ENCODE results near the gene UST. TPM values are rescaled to one million over a fixed set of nuclear protein-coding genes. Genes with fewer than 3 reads are reported as not detected.

Gene UST
- total and polyA plus RNA-seq, 2 of the 8 experiments (the other 6 are each of a cell fraction or from before 2014, with no cell fraction given) = 13.5 to 34.5 TPM

DNA sequence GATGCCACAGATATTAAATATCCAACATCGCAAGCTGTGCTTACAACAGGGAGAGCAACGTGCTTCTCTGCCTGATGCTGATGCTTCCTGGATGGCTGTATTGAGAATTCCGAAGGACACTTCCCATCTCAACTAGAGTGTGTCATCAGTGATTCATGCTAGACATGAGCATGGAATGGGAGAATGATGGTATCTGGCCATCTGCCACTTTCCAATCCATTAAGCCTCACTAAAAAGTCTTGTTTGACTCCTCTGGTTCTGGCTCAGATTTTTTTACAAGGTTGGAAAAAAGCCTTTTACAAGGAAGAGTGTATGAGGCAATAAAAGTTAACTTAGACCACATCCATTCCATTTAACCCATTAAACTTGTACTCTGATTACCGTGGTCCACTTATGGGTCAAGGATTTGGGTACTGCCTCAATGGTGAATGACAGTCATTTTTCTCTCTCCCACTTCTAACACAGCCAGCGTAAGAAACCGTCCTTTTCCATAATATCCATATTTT is 265.3 kb downstream of the UST start:
- H3K4me2 ChIP-seq (ENCODE audit: insufficient read depth in 1 of 2, low read depth in 2 of 2, low read length in 2 of 2) = no peak overlapping the region
- no peak for TF ChIP-seq KDM5A (IDR thresholded peaks at IDR 0.05; ENCODE audit: low read length)
- TF ChIP-seq BCL11A (IDR thresholded peaks at IDR 0.05; ENCODE audit: low read depth in 2 of 2, low read length in 2 of 2) = no peak
- TF ChIP-seq BRCA1 (IDR thresholded peaks at IDR 0.05; ENCODE audit: low read depth, low read length) = no peak
- TF ChIP-seq, protein P1, sequence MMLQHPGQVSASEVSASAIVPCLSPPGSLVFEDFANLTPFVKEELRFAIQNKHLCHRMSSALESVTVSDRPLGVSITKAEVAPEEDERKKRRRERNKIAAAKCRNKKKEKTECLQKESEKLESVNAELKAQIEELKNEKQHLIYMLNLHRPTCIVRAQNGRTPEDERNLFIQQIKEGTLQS (IDR thresholded peaks at IDR 0.05; ENCODE audit: insufficient read depth, low read depth, low read length) = no peak
- TF ChIP-seq GTF2F1 (IDR thresholded peaks at IDR 0.05; ENCODE audit: borderline replicate concordance, low read depth, low read length) = no peak
- TF ChIP-seq BACH1 (IDR thresholded peaks at IDR 0.05; ENCODE audit: low read length) = no peak
- TF ChIP-seq, protein P2, sequence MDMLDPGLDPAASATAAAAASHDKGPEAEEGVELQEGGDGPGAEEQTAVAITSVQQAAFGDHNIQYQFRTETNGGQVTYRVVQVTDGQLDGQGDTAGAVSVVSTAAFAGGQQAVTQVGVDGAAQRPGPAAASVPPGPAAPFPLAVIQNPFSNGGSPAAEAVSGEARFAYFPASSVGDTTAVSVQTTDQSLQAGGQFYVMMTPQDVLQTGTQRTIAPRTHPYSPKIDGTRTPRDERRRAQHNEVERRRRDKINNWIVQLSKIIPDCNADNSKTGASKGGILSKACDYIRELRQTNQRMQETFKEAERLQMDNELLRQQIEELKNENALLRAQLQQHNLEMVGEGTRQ (IDR thresholded peaks at IDR 0.05; ENCODE audit: low read length) = no peak
- no peak for TF ChIP-seq CHD1 (IDR thresholded peaks at IDR 0.05; ENCODE audit: low read depth, low read length)
- TF ChIP-seq, protein P3, sequence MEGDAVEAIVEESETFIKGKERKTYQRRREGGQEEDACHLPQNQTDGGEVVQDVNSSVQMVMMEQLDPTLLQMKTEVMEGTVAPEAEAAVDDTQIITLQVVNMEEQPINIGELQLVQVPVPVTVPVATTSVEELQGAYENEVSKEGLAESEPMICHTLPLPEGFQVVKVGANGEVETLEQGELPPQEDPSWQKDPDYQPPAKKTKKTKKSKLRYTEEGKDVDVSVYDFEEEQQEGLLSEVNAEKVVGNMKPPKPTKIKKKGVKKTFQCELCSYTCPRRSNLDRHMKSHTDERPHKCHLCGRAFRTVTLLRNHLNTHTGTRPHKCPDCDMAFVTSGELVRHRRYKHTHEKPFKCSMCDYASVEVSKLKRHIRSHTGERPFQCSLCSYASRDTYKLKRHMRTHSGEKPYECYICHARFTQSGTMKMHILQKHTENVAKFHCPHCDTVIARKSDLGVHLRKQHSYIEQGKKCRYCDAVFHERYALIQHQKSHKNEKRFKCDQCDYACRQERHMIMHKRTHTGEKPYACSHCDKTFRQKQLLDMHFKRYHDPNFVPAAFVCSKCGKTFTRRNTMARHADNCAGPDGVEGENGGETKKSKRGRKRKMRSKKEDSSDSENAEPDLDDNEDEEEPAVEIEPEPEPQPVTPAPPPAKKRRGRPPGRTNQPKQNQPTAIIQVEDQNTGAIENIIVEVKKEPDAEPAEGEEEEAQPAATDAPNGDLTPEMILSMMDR (IDR thresholded peaks at IDR 0.05; ENCODE audit: control extremely low read depth in 1 of 3, insufficient read depth in 1 of 3, low read depth in 1 of 3, low read length in 3 of 3) = no peak

More for the DNA sequence above, 265.3 kb downstream of the UST start:
- H2BK5ac ChIP-seq (ENCODE audit: low read depth, low read length) = no peak overlapping the region
- H3K4me3 ChIP-seq (ENCODE audit: extremely low read depth in 1 of 4, insufficient read depth in 2 of 4, low read depth in 3 of 4, low read length in 4 of 4) = no peak overlapping the region
- H3K4ac ChIP-seq (replicated peaks; ENCODE audit: insufficient read length, low read depth, low read length) = no peak overlapping the region
- no peak overlapping the region for H3K27ac ChIP-seq (ENCODE audit: low read depth, low read length)
- H3K27me3 ChIP-seq (replicated peaks in 1 of 4; ENCODE audit: control insufficient read depth in 3 of 4, extremely low read depth in 1 of 4, insufficient read depth in 3 of 4, low read length in 3 of 4) = no peaks in the 10 kb centered on the region
- H3K79me1 ChIP-seq (ENCODE audit: low read depth, low read length) = no peaks in the 10 kb centered on the region
- no peaks in the 10 kb centered on the region for H4K20me1 ChIP-seq (replicated peaks in 1 of 2; ENCODE audit: control insufficient read depth in 1 of 2, insufficient read depth in 2 of 2, low read length in 2 of 2)
- no peaks in the 10 kb centered on the region; the same call in 1 of the 2 replicates for H3K23me2 ChIP-seq (ENCODE audit: low read depth, low read length)
- peaks cover 0 to 3% (median 0%) of the 10 kb centered on the region in 4 experiments; a peak in 3 of 8 replicates for H3K36me3 ChIP-seq (ENCODE audit: control insufficient read depth in 2 of 4, insufficient read depth in 4 of 4, low read length in 3 of 4)
- POLR2A ChIA-PET (ENCODE audit: partially characterized antibody) = no interaction called here
- peak overlapping the region; percentile 40; the same call in 1 of the 2 replicates for H2BK20ac ChIP-seq (ENCODE audit: low read length)
- H4K5ac ChIP-seq (ENCODE audit: insufficient read length, low read depth, low read length) = no peak overlapping the region
- H4K91ac ChIP-seq (replicated peaks; ENCODE audit: insufficient read length, low read length) = no peak overlapping the region
- H2AFZ ChIP-seq (ENCODE audit: low read length) = no peak overlapping the region
- no peak overlapping the region for H3K56ac ChIP-seq (replicated peaks; ENCODE audit: insufficient read length, low read depth, low read length)
- peak overlapping the region; percentile 79 for H2AK5ac ChIP-seq (ENCODE audit: low read depth, low read length)
- H2BK15ac ChIP-seq (ENCODE audit: low read length) = no peak overlapping the region; the same call in 1 of the 2 replicates
- H2BK120ac ChIP-seq (replicated peaks; ENCODE audit: low read depth, low read length) = no peak overlapping the region
- H3K23ac ChIP-seq (ENCODE audit: insufficient read length) = no peak overlapping the region
- no peak overlapping the region; the same call in 1 of the 2 replicates for H2BK12ac ChIP-seq (ENCODE audit: low read depth, low read length)
- WGBS, 2 experiments (ENCODE audit: extremely low coverage in 1 of 2, insufficient coverage in 1 of 2, insufficient read length in 1 of 2, insufficient replicate concordance in 2 of 2, low coverage in 1 of 2, low lambda C conversion rate in 2 of 2, missing lambda C conversion rate in 1 of 2) = 86% methylated on average over 6 of the region's 6 CpGs; no CpG with 5 or more reads in 1 of the 2 experiments
- H3K4me1 ChIP-seq (replicated peaks in 1 of 4; ENCODE audit: control insufficient read depth in 3 of 4, insufficient read depth in 4 of 4, low read length in 3 of 4) = peaks cover 7 to 20% (median 13%) of the 10 kb centered on the region in 4 experiments; a peak in 5 of 7 replicates
- FAIRE-seq (no peak), DNase-seq (ENCODE audit: low read depth in 1 of 2, low spot score in 2 of 2) (no peak)
- no peak overlapping the region; a peak in 1 of 7 replicates for H3K9ac ChIP-seq (replicated peaks in 1 of 4; ENCODE audit: extremely low read depth in 1 of 4, low read depth in 3 of 4, low read length in 3 of 4)
- 0 out of 2 replicates have a peak overlapping the region, but pooled peaks have one; percentile 36 for H3K18ac ChIP-seq (ENCODE audit: extremely low read depth, low read length)
- H4K8ac ChIP-seq (ENCODE audit: extremely low read depth, insufficient read depth, low read length) = no peak overlapping the region
- no peak overlapping the region for H3K14ac ChIP-seq (ENCODE audit: insufficient read length)
- H3K9me3 ChIP-seq (ENCODE audit: insufficient read depth in 2 of 2, low read depth in 1 of 2, low read length in 1 of 2) = no peaks in the 10 kb centered on the region
- H3K79me2 ChIP-seq (ENCODE audit: control insufficient read depth in 1 of 2, insufficient read depth in 2 of 2, low read length in 2 of 2) = no peaks in the 10 kb centered on the region; a peak in 1 of 4 replicates
- CTCF ChIA-PET (ENCODE audit: partially characterized antibody) = interaction anchor here (0.7 to 7.1 kb wide), 2 partner anchors 15 to 32 kb away, joined by 3 to 52 read pairs; no protein-coding TSS in a partner anchor

Data from H1 (cell line).